AML-193 (cell line): ENCODE measurements around the gene RBBP7.
A peak's percentile ranks its signal among the peaks of the same experiment; 100 is the strongest.

ENCODE experiments used
- DNase-seq, 2 experiments: peaks; one replicate each; lab custom pipeline; 2025; lab: John Stamatoyannopoulos, UW

Gene RBBP7

GRCh38 chrX:16825264-16826035 lies 44.7 kb downstream of the RBBP7 start:
- no peak for DNase-seq

GRCh38 chrX:16822723-16823122 lies 47.4 kb downstream of the RBBP7 start:
- no peak for DNase-seq

GRCh38 chrX:16819634-16820033 lies 50.5 kb downstream of the RBBP7 start:
- no peak for DNase-seq

- no peak for DNase-seq
Measured at GRCh38 chrX:16814597-16814996, 55.6 kb downstream of the RBBP7 start.

- peak; percentile 5 to 11 for DNase-seq
Measured at GRCh38 chrX:16807976-16808542, 62.1 kb downstream of the RBBP7 start.

GRCh38 chrX:16807548-16807947 lies 62.6 kb downstream of the RBBP7 start:
- no peak for DNase-seq

GRCh38 chrX:16804923-16805464 lies 65.2 kb downstream of the RBBP7 start:
- DNase-seq, result no peak

GRCh38 chrX:16797841-16798240 lies 72.3 kb downstream of the RBBP7 start:
- no peak for DNase-seq

GRCh38 chrX:16797358-16797757 lies 72.8 kb downstream of the RBBP7 start:
- DNase-seq, result no peak

GRCh38 chrX:16796298-16796697 lies 73.9 kb downstream of the RBBP7 start:
- no peak for DNase-seq
